Endometrial microvascular endothelial cells (primary cell): ENCODE data around the gene BPIFB4. TPM values are rescaled to one million over a fixed set of nuclear protein-coding genes. Genes with fewer than 3 reads are reported as not detected.
"Not testable (repeated sequence)": the region's sequence is repeated elsewhere in the genome, so short reads cannot be mapped to it uniquely, and the experiment has no call there.

ENCODE experiments used
- in situ Hi-C: cut with HindIII; loops from 2 replicates; pipeline ENCODE4 v1.10.0; 2017; ENCODE audit warnings: low sequenced_read_pairs, low pct_unique_long_range_greater_than_20kb; ENCODE audit errors: inconsistent ontology term
- total RNA-seq: library from RNA; depleted of rRNA; stranded (reverse); fragments of >200 nt; gene quantifications from one replicate; pipeline ENCODE4 v1.2.3, GENCODE V29; 2015; ENCODE audit errors: inconsistent ontology term

The BPIFB4 gene
- total RNA-seq, 1 donor from 2014 or later = not detected

DNA sequence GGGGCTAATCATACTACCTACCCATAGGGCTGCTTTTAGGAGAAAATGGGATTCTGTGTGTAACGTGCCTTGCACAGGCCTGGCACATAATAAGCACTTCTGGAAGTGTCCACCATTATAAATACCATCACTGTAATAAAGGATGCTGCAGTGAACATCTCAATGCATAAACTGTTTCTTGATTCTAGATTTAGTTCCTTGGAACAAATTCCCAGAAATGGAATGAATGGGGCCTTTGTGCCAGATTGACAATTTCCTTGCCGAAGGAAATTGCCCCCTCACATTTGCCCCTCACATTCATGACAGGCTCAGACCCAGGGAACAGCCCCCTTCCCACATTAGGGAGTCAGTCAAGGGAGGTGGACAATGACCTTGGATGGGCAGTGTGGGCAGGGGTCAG is 29.2 kb downstream of the BPIFB4 start:
- in situ Hi-C loops = no loop called here

DNA sequence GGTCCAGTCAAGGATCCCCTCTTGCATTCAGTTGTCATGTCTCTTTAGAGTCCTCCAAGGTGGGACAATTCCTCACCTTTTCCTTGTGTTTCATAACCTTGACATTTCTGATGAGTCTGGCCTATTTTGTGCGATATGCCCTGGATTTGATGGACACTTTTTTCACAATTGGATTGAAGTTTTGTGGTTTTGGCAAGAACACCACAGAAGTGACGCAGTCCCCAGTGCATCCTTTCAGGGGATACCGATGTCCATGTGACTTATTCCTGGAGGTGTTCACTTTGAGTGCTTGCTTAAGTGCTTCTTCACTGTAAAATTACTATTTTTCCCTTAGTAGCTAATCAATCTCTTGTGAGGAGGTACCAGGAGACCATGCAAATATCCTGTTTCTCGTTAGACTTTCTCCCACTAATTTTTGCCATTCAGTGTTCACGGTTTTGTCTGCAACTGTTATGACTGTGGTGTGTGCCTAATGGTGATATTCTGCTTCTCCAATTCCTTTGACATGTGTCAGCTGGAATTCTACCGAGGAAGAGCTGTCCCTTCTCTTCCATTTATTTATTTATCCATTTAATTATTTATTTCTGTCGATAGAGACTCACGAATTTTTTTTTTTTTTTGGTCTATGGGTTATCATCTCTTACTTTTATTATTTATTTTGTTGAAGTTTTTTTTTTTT is 30.8 kb downstream of the BPIFB4 start:
- in situ Hi-C loops = no loop called here

DNA sequence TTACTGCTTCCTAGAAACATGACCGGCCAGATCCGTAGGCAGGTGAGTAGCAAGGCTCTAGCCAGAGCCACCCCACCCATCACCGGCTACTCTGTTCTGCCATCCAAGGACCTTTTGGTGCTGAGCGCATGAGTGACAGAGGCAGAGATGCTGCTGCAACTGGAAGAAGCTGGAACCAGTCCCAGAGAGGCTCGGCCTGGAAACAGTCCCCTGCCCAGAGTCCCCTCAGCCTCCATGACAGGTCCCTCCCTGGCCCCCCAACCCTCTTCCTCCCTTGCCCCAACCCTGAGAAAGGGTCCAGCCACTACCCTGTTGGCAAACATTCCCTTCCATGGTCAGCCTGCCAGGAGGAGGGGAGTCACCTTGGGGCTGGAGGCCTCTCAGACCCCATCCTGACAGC is 31.9 kb downstream of the BPIFB4 start:
- in situ Hi-C loops = no loop called here

DNA sequence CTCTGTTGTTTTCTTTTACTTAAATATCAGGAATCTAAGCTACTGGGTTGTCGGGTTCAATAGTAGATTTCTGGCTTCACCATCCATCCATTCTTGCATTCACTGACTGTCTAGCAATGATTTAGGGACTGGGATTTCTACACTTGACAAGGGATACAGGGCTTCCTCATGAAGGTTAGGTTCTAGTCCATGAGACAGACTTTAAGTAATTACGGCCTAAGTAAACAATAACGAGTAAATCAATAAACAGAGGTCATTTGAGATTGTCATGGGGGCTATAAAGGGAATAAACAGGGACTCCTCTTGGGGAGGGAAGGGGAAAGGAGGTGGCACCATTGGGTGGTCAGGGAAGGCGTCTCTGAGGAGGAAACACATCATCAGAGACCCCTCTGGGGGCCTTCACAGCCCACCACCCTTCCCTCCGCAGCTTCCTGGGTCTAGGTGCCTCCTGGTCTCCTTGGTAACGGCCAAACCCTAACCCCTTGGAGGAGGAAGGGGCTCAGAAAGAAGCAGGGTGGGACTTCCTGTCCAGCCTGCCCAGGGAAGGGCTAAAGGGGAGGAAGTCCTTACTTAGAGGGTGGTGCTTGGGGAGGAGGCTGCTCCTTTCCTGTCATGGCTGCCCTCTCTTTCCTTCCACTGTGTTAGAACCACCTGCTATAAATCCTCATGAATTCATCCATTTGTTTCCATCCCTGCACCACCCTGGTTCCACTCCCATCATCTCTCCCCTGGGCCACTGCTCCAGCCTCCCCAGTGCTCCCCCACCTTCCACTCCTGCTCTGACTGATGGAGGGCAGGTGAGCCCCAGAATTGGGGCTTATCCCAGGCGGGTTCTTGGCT is 33.3 kb downstream of the BPIFB4 start:
- in situ Hi-C loops = no loop called here

DNA sequence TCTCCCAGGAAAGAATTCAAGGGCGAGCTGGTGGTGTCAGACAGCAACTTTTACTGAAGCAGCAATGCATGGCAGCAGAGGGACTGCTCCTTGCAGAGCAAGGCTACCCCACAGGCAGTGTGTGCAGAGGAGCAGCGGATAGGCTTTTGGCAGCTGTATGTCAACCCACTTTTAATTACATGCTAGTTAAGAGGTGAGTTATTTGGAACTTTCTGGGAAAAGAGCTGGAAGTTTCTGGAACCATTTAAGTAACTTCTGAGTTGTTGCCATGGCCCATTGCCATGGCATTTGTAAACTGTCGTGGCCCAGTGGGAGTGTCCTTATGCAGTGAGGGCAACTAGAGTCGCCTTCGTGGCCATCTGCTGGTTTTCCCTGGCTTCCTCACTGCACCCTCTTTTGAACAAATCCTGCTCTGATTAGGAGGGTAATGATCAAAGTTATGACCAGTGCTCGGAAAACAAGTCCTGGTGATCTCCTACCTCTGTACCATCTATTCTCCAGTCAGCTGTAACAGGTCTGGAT is 34.0 kb downstream of the BPIFB4 start:
- in situ Hi-C loops = no loop called here

DNA sequence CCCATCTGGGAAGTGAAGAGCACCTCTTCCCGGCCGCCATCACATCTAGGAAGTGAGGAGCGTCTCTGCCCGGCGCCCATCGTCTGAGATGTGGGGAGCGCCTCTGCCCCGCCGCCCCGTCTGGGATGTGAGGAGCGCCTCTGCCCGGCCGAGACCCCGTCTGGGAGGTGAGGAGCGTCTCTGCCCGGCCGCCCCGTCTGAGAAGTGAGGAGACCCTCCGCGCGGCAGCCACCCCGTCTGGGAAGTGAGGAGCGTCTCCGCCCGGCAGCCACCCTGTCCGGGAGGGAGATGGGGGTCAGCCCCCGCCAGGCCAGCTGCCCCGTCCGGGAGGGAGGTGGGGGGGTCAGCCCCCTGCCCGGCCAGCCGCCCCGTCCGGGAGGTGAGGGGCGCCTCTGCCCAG is 36.1 kb downstream of the BPIFB4 start:
- in situ Hi-C loops = not testable (repeated sequence)

DNA sequence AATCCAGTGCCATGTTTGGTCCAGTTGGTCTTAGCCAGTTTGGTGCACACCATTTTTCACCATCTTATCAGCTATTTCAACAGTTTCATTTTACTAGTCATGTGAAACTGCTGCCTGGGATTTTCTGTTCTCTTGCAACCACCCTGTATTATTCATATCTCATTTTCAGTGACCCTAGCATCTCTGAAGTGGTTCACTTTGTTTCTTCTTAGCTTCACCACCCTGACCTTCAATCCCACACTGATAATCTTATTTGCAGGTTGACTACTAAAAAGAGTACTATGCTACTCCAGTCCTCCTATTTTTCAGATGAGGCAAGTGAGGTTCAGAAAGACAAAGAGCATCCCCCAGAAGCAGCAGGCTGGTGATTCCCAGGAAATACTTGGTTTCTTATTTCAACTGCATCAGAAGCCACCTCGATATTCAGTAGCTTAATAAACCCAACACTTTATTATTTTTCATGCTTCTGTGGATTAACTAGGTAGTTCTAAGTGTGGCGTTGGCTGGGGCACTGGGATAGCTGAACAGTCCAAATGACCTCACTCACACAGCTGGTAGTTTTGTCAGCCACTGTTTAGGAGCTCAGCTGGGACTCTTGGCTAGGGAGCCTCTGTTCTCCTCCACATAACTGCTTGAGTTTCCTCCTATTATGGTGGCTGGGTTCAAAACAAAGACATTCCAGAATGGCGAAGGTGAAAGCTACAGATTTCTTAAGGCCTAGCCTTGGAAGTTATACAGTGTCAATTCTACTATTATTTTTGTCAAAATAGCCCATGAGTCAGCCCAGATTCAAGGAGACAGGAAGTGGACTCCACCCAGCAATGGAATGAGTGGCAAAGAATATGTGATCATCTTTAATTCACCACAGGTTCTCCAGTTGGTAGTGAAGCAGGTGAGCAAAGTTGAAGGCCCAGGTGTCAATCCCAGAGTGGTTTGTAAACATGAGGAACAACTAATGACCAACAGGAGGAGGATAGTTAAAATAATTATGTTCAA is 40.6 kb downstream of the BPIFB4 start:
- in situ Hi-C loops = no loop called here

DNA sequence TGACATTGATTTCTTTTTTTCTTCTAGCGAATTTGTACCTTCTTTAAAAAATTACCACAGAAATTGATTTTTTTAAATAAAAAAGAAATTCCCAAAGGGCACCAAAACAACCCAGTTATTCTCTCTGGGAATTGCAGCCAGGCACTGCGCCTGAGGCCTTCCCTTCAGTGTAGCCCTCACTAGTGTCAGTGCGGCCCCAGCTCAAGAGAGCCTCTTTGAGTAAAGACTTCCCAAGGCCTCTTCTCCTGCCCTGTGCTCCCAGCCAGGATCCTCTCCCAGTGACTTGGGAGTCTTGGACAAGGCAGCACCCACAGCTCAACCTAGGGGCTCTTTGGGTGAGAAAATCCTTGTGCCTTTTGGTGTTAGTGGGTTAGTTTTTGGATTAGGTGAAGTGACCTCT is 41.5 kb downstream of the BPIFB4 start:
- in situ Hi-C loops = no loop called here

DNA sequence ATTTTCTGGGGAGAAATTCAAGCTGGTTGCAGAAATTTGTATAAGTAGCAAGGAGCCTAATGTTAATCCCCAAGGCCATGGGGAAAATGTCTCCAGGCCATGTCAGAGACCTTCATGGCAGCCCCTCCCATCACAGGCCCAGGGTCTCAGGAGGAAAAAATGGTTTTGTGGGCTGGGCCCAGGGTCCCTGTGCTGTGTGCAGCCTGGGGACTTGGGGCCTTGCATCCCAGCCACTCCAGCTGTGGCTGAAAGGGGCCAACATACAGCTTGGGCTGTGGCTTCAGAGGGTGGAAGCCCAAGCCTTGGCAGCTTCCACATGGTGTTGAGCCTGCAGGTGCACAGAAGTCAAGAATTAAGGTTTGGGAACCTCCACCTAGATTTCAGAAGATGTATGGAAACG is 42.9 kb downstream of the BPIFB4 start:
- in situ Hi-C loops = not testable (repeated sequence)

DNA sequence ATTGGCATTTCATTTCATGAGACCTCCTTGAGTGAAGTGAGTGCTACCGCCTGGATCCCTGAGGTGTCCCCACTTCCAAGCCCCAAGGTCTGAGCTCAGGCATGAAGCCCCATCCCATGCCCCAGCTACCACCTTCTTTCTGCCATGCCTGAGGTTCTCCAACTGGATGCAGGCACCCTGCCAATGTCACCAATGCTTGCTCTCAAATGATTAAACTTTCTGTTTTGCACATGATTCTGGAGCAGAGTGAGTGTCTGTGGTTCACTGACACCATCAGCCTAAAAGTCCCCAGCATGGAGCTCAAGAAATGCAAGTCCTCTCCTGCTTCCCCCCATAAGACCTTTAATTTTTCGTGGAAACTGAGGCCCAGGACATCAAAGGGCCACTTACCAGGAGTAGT is 44.8 kb downstream of the BPIFB4 start:
- in situ Hi-C loops = no loop called here

DNA sequence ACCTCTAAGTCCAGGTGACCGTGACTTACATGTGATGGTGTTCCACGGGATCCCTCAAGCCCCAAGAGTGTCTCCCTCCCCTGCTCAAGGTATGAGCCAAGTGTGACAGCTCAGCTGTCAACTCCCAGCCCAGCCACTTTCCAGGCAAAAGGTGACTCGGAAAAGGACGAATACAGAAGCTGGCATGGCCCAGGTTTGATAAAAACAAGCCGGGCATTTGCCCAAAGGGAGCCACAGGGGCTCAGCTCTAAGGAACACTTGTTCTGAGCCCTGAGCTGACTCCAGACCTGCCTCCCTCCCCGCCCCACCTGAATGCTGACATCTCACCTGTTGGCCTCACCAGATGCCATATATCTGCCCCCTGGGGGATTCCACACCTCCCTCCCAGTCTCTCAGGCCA is 45.6 kb downstream of the BPIFB4 start:
- in situ Hi-C loops = no loop called here

DNA sequence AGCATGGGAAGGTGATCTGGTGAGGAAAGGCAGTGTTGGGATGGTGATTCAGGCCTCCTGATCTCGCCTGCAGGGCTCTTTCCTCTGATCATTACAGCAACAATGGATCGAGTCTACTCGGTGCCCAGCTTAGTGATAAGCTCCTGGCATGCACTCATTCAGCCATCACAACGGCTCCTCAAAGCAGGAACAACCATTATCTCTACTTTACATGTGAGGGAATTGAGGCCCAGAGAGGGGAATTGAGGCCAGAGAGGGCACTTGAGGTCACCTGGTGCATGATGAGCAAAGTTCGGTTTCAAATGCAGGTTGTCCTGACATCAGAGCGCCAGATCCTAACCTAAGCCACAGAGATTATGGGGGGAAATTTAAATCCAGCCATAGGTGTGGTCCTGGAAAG is 46.5 kb downstream of the BPIFB4 start:
- in situ Hi-C loops = no loop called here

DNA sequence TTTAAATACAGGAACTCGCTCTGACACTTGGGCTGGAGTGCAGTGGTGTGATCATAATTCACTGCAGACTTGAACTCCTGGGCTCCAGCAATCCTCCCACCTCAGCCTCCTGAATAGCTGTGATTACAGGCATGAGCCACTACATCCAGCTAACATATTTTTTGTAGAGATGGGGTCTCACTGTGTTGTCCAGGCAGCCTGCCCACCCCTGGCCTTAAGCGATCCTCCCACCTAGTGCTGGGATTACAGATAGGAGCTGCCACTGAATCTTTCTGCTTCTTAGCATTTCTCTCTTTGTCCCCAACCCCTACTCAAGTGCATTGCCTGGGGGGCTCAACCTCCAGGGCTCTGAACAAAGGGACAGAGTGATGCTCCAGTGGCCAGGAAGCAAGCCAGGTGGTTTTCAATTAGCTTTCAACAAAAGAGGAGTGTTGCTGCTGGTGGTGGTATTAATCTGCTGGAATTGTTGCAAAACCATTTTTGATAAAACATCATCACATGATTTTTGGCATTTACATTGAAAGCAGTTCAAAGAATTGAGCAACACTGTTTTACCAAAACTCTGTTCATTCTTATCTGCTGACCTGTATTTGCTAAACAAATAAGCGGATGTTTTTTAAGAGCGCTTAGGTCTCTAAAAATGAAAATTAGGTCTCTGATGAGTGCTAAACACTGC is 48.1 kb downstream of the BPIFB4 start:
- in situ Hi-C loops = no loop called here

DNA sequence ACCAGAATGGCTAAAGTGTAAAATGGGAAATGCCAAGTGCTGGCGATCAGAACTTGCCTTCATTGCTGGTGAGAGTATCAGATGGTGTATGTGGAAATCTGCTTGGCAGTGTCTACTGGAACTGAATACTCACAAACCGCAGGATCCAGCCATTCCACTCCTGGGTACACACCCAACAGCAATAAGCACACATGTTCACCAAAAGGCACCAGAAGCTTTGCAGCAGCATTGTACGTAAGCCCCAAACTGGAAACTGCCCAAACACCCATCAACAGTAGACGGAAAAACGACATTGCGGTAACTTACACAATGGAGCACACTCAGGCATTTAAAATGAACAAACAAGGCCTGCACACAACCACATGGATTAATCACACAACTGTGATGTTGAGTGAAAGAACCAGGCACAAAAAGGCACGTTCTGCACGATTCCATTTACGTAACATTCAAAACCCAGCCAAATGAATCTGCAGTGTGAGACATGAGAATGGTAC is 51.2 kb downstream of the BPIFB4 start:
- in situ Hi-C loops = no loop called here

DNA sequence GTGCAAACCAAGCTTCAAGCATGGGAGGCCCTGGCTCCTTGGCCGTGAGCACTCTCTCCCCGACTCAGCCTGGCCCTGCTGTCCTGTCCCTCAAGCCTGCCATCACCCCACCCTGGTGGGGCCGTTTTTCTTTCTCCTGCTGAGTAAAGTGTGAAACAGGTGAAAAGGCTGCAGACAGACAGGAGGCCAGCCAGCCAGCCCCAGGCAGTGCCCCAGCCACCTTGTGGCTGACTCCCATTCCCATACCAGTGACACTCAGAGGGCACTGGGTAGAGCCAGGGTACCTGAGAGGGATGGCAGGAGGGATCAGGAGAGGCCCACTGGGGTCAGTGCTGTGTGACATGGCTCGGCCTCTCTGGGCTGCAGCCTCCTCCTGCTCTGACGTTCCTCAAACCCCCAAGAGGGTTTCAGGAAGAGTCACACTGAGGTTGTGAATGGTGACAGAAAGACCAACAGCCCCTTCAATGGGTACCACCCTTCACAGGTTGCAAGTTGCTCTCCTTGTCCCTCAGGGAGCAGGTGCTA is 52.6 kb downstream of the BPIFB4 start:
- in situ Hi-C loops = no loop called here

DNA sequence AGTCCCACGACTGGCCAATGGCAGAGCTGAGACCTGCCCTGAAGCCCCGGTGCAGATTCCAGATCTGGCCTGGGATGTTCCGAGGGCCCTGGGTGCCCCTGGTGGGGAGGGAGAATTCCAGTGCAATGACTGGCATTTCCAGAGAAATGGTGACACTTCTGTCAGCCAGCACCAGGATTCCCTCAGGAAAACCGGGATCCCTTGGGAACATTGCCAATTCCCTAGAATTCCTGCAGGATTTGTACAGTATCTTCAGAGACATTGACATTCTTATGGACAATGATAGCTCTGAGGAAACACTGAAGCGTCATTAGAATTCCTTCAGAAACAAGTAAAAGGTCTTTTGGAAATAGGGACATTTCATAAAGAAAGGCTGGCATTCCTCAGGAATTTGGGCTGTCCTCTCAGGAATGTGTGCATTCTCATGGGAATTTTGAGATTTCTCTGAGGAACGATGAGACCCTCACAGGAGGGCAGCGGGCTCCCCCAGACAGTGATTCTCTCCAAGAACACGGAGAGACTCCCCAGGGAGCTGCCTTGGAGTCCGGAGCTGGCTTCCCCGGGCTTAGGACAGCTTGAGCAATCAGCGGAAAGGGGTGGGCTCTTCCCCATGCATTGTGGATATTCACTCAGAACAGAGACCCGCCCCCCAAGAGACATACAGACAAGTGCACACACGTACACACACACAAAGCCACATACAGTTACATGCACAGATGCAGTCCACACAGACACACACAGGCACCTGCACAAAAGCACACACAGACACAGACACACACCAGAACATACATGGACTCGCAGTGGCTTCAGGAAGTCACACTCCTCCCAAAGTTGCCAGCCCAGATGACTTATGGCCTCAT is 53.3 kb downstream of the BPIFB4 start:
- in situ Hi-C loops = no loop called here

DNA sequence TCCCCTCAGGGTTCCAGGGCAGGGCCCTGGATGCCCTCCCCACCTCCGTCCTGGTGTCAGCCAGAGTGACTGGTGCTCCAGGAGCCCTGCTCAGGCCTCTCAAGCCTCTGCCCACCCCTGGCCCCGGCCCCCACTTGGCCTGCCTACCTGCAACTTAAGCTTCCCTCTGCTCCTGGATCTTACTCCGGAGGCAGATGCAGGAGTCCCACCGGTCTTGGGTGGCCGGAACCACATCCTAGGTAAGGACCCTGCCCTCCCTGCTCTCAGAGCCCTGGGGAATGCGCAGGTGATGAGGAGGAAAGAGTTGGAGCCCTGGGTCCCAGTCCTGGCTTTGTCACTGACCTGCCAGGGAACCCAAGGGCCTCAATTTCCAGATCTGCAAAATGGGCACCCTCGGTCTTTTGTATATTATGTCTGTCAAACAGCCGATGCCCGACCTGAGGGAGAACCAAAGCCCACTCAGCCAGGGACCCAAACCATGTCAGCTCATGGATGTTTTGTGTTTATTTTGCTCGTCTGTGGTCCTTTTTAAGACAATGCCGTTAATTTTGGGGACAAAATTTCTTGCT is 54.0 kb downstream of the BPIFB4 start:
- in situ Hi-C loops = no loop called here
